AG09319 (cell line): ENCODE data around the gene PTCD2.
"Not testable (repeated sequence)": the region's sequence is repeated elsewhere in the genome, so short reads cannot be mapped to it uniquely, and the experiment has no call there.

Experiments used
- DNase-seq: peaks from one replicate; pipeline ENCODE4 v3.0.0-alpha.2; 2010; ENCODE audit warnings: low read depth; ENCODE audit errors: extremely low read depth
- TF ChIP-seq, protein P1 (sequence below): IDR thresholded peaks from 2 replicates; pipeline ENCODE4 v1.5.1; 2011; ENCODE audit warnings: low read depth, mild to moderate bottlenecking, inconsistent platforms, low read length, moderate library complexity

Gene PTCD2

DNA sequence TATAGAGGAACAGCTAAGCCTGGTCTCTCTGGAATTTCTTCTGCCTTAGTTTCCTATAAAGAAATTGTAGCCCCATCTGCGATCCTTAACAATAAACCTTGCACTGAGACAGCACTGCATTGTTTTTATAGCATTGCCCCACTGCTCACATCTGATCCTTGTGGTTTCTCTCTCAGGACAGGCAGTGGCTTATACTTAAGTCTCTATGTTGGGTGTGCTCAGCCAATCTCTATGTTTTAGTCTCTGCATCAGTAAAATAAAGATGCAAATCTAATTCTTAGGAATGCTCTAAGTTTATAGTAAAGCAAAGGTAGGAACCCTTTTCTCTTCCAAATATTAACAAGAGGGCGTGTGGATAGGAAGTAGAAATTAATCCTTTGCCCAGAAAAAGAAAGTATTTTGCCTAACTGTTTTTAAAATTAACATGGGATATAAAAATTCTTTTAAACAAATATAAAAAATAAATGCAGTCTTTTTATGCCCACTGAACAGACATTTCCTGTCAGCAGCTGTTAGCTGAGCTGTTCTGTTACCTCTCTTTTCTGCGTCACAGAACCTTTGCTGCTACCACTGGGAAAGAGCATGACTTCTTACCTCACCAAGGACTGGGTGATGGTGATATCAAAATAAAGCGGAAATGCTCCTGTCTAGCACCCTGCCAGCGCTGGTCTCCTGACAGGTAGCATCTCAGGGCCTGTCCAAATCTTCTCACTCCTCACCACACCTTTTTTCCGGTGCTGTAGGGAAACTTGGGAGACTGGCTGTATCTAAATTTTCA lies 29.6 kb upstream of the PTCD2 start:
- no peak for DNase-seq
- TF ChIP-seq, protein P1, sequence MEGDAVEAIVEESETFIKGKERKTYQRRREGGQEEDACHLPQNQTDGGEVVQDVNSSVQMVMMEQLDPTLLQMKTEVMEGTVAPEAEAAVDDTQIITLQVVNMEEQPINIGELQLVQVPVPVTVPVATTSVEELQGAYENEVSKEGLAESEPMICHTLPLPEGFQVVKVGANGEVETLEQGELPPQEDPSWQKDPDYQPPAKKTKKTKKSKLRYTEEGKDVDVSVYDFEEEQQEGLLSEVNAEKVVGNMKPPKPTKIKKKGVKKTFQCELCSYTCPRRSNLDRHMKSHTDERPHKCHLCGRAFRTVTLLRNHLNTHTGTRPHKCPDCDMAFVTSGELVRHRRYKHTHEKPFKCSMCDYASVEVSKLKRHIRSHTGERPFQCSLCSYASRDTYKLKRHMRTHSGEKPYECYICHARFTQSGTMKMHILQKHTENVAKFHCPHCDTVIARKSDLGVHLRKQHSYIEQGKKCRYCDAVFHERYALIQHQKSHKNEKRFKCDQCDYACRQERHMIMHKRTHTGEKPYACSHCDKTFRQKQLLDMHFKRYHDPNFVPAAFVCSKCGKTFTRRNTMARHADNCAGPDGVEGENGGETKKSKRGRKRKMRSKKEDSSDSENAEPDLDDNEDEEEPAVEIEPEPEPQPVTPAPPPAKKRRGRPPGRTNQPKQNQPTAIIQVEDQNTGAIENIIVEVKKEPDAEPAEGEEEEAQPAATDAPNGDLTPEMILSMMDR = no peak

DNA sequence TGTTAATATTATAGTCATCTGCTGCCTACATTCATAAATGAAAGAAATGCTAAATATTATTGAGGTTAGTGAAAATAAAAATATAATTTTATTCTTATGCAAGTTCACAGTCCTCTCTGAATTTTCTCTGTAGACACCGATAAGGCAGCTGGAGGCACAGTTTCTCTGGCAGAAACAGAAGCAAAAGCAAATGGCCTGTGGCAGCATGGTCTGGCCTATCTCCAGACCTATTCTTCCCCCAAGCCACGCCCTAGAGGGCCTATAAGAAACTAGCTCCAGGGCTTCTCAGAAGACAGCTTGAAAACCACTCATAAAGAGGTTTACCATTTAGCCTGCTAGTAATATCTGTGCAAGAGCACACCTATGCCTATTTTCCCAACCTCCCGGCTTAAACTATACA lies 28.6 kb upstream of the PTCD2 start:
- no peak for DNase-seq
- TF ChIP-seq, protein P1 = no peak

DNA sequence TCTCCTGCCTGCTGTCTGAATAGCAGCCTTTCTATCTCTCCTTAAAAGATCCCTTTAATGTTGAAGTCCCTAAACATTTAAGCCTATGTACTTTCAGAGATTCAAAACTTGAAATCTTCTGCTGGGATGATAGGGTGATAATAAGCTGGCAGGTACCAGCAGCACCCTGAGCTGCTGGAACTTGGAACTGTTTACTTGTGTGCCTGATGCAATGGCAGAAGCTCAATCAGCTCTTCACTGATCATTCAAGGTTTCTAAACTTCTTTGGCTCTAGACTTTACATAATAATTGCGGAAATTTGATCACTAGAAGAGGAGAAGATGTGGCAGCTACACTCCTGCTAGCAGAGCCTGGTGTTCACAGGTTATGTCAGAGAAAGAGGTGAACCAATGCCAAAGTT lies 27.8 kb upstream of the PTCD2 start:
- DNase-seq = no peak
- TF ChIP-seq, protein P1 = no peak

DNA sequence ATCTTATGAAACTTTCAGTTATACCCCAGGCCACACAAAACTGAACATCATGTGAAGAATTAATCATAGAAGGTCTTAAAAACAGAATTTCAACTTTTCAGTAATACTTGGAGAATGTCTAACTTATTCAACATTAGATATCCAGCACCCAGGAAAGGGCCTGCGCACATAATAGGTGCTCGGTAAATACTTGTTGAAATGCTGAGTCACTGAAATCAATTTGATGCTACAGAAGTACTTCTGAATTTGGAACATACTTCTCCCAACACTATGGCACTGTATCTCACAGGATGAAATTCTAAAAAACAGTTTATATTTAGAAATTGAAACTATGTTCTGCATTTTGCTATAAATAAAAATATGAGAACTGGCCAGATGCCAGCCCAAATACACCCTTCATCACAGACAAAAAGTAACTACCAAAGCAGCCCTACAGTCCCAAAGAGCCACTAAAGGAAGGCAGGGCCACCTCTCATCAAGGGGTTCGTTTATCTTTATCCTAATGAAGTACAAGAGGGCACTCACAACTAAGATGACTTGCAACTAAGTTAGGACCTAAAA lies 26.6 kb upstream of the PTCD2 start:
- no peak for DNase-seq
- TF ChIP-seq, protein P1 = no peak

DNA sequence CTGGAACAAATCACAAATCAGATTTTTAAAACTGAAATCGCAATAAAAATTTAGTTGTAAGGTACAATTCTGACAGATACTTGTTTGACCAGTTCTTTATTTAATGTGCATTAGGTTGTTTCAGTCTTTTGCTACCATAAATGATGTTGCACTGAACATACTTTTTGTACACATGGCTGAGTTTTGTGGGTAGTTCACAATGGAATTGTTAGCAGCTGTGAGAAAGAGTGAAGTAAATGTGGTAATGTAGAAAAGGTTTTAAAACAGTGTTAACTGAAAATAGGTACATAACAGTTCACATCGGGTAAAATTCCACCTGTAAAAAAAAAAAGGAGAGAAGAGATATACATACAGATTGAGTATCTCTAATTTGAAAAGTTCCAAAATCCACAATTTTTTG lies 25.7 kb upstream of the PTCD2 start:
- TF ChIP-seq, protein P1 = no peak

DNA sequence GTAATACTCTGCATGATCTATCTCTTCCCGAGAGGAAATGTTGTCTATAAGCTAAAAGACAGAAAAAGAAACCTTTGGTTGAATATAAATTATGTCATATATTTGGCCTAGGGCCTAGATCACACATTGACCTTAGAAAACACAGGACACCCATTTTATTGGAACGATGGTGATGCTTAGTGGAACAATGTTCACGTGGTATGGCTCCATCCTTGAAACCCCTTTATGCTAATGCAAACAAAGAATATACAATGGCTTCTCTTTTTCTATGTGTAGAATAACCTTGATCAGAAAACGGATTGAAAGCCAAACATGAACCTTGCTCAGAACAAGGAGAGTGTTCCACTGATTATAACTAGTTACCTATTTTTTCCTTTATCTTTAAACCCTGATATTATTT lies 24.6 kb upstream of the PTCD2 start:
- TF ChIP-seq, protein P1 = no peak
- no peak for DNase-seq

More for the DNA sequence above, 25.7 kb upstream of the PTCD2 start:
- no peak for DNase-seq

DNA sequence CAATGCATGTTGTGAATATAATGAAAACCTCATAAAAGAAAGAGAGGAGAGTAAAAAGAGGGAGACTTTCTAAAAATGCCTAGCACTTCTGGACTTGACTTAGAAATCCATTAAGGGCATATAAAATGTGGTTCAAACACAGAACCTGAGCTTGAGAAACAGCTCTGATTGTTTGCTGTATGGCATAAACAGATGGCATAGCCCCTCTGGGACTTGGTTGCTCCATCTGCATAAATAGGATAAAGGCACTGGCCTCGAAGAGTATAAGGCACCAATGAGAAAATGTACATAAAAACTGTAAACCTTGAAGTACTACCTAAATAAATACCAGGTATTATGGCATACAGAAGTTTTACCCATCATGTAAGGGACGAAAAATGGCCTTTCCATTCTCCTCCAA lies 23.9 kb upstream of the PTCD2 start:
- TF ChIP-seq, protein P1 = no peak
- no peak for DNase-seq

DNA sequence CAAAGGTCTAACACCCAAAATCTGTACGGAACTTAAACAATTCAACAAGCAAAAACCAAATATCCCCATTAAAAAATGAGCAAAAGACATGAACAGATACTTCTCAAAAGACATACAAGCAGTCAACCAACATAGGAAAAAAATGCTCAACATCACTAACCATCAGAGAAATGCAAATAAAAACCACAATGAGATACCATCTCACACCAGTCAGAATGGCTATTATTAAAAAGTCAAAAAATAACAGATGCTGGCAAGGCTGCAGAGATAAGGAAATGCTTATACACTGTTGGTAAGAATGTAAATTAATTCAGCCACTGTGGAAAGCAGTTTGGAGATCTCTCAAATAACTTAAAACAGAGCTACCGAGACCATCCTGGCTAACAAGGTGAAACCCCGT lies 22.0 kb upstream of the PTCD2 start:
- DNase-seq = not testable (repeated sequence)
